RCC 7860 (cell line): ENCODE results near the gene OR51L1.

Experiments used
- DNase-seq: peaks from one replicate; pipeline ENCODE4 v3.0.0-alpha.2; 2015; ENCODE audit warnings: low spot score
- FAIRE-seq: peaks from 2 replicates; lab custom pipeline; 2012; peaks lifted over from hg19 to GRCh38; lab: Jason Lieb, UNC

Gene OR51L1

GRCh38 chr11:5046226-5046625 lies 51.6 kb downstream of the OR51L1 start, which contains the start of gene OR52J3:
Gene OR52J3 (plus strand): TSS chr11:5046526. CDS start chr11:5046526, 0 bp downstream.
- FAIRE-seq, result no peak
- DNase-seq, result no peak

- no peak for DNase-seq
- no peak for FAIRE-seq
These were observed 52.2 kb downstream of the OR51L1 start for GRCh38 chr11:5046754-5047330.
